CD4-positive, CD25-positive, alpha-beta regulatory T cell (primary cell): Measurements from ENCODE around the gene DEPDC1. TPM values are rescaled to one million over a fixed set of nuclear protein-coding genes. Genes with fewer than 3 reads are reported as not detected.
"Not testable (repeated sequence)": the region's sequence is repeated elsewhere in the genome, so short reads cannot be mapped to it uniquely, and the experiment has no call there.

Source experiments
- ATAC-seq, 2 donors: fragments of 150-1000 bp; cut with Tn5 transposase; one replicate each; pipeline ENCODE4 v1.10.0; 2021; ENCODE audit warnings: low read depth in 2 of 2, moderate number of reproducible peaks in 2 of 2, moderate library complexity in 1 of 2
- DNase-seq, 3 donors: peaks; one replicate each; pipeline versions ENCODE4 v3.0.0 to v3.0.0-alpha.2; 2012 to 2022; ENCODE audit warnings: mixed read lengths in 1 of 3
- H3K27ac ChIP-seq: one replicate; pipeline ENCODE4 v1.7.0; 2013; ENCODE audit warnings: mild to moderate bottlenecking, low read length; ENCODE audit not compliant: insufficient read depth, poor library complexity, severe bottlenecking
- H3K27me3 ChIP-seq: one replicate; pipeline ENCODE4 v1.7.0; 2013; ENCODE audit warnings: low read length; ENCODE audit not compliant: control insufficient read depth, insufficient read depth
- H3K36me3 ChIP-seq: one replicate; pipeline ENCODE4 v1.7.0; 2013; ENCODE audit warnings: mild to moderate bottlenecking, low read length, moderate library complexity; ENCODE audit not compliant: control insufficient read depth, insufficient read depth
- H3K4me1 ChIP-seq: 2 replicates; pipeline ENCODE4 v1.7.0; 2013; ENCODE audit warnings: mild to moderate bottlenecking, low read length; ENCODE audit not compliant: insufficient read depth, control insufficient read depth, poor library complexity, severe bottlenecking
- H3K4me3 ChIP-seq: one replicate; pipeline ENCODE4 v1.7.0; 2013; ENCODE audit warnings: low read depth, mild to moderate bottlenecking, low read length, moderate library complexity
- H3K9me3 ChIP-seq, 2 experiments: 1 replicate in 1 of 2; 2 replicates in 1 of 2; pipeline ENCODE4 v1.7.0; 2013; ENCODE audit warnings: low read length in 2 of 2, mild to moderate bottlenecking in 1 of 2, moderate library complexity in 1 of 2; ENCODE audit not compliant: control insufficient read depth in 2 of 2
- H3K27ac Mint-ChIP-seq, 3 donors: one replicate each; pipeline ENCODE4 v1.8.0; 2020 to 2022; ENCODE audit warnings: mild to moderate bottlenecking in 3 of 3, mixed read lengths in 3 of 3, moderate library complexity in 2 of 3
- H3K27me3 Mint-ChIP-seq: one replicate; pipeline ENCODE4 v1.8.0; 2022; ENCODE audit warnings: mild to moderate bottlenecking, mixed read lengths
- H3K36me3 Mint-ChIP-seq: one replicate; pipeline ENCODE4 v1.8.0; 2020; ENCODE audit warnings: mixed read lengths
- H3K4me1 Mint-ChIP-seq, 4 donors: one replicate each; pipeline ENCODE4 v1.8.0; 2020 to 2022; ENCODE audit warnings: mixed read lengths in 4 of 4, mild to moderate bottlenecking in 1 of 4
- H3K4me3 Mint-ChIP-seq, 4 donors: one replicate each; pipeline ENCODE4 v1.8.0; 2020 to 2022; ENCODE audit warnings: mild to moderate bottlenecking in 4 of 4, mixed read lengths in 4 of 4, moderate library complexity in 3 of 4
- H3K9me3 Mint-ChIP-seq, 7 donors: one replicate each; pipeline ENCODE4 v1.8.0; 2020 to 2022; ENCODE audit warnings: mixed read lengths in 7 of 7, mild to moderate bottlenecking in 3 of 7, moderate library complexity in 2 of 7
- polyA plus RNA-seq, 4 donors: library from polyadenylated mRNA; unstranded; fragments of 300-500 nt; fragmentation: Illumina TruSeq; gene quantifications; one replicate each; pipeline ENCODE4 v1.2.3, GENCODE V29; 2021
- total RNA-seq: library from RNA; stranded (reverse); gene quantifications from one replicate; pipeline ENCODE4 v1.2.3, GENCODE V29; 2022

Gene DEPDC1
- total and polyA plus RNA-seq, 5 donors from 2014 or later, result 0.39 to 1.1 (median 0.90) TPM; not detected in 1

GRCh38 chr1:68492255-68492654 is 4.6 kb downstream of the DEPDC1 start:
- not testable (repeated sequence) for H3K4me3 Mint-ChIP-seq, H3K9me3 ChIP-seq, H3K36me3 Mint-ChIP-seq, DNase-seq, H3K4me3 ChIP-seq, ATAC-seq, H3K27me3 Mint-ChIP-seq, H3K27me3 ChIP-seq, H3K27ac ChIP-seq, H3K9me3 Mint-ChIP-seq, H3K36me3 ChIP-seq
- H3K27ac Mint-ChIP-seq, result peak overlapping the region in 1 of 3 donors; percentile 60
- H3K4me1 Mint-ChIP-seq, result peaks cover 5 to 44% (median 23%) of the 10 kb centered on the region in 4 donors
- H3K4me1 ChIP-seq, result peaks cover 16% of the 10 kb centered on the region

GRCh38 chr1:68490046-68490651 is 6.7 kb downstream of the DEPDC1 start:
- no peak for ATAC-seq
- Mint-ChIP-seq H3K4me3 (no peak overlapping the region), H3K27me3 (no peaks in the 10 kb centered on the region), H3K36me3 (no peaks in the 10 kb centered on the region), H3K9me3 (peaks cover 0 to 3% (median 0%) of the 10 kb centered on the region in 7 donors), H3K4me1 (peaks cover 5 to 35% (median 17%) of the 10 kb centered on the region in 4 donors), H3K27ac (no peak overlapping the region)
- Histone ChIP-seq H3K4me1 (no peaks in the 10 kb centered on the region), H3K36me3 (no peaks in the 10 kb centered on the region), H3K27me3 (no peaks in the 10 kb centered on the region), H3K27ac (no peak overlapping the region), H3K9me3 (no peaks in the 10 kb centered on the region), H3K4me3 (no peak overlapping the region)
- DNase-seq, result no peak

GRCh38 chr1:68485431-68486022 is 11.4 kb downstream of the DEPDC1 start:
- no peaks in the 10 kb centered on the region for H3K27me3 Mint-ChIP-seq
- no peaks in the 10 kb centered on the region for H3K36me3 Mint-ChIP-seq
- no peak overlapping the region for H3K4me3 ChIP-seq
- H3K9me3 Mint-ChIP-seq, result peaks cover 0 to 3% (median 0%) of the 10 kb centered on the region in 7 donors
- H3K4me1 ChIP-seq, result no peaks in the 10 kb centered on the region
- peaks cover 0 to 31% (median 9%) of the 10 kb centered on the region in 4 donors for H3K4me1 Mint-ChIP-seq
- no peak overlapping the region for H3K4me3 Mint-ChIP-seq
- no peak for ATAC-seq
- no peaks in the 10 kb centered on the region for H3K9me3 ChIP-seq
- no peaks in the 10 kb centered on the region for H3K36me3 ChIP-seq
- DNase-seq, result no peak
- H3K27ac ChIP-seq, result no peak overlapping the region
- H3K27ac Mint-ChIP-seq, result no peak overlapping the region
- no peaks in the 10 kb centered on the region for H3K27me3 ChIP-seq

- no peak for DNase-seq
- H3K9me3 ChIP-seq, result no peaks in the 10 kb centered on the region
- no peak for ATAC-seq
- H3K4me3 Mint-ChIP-seq, result no peak overlapping the region
- peaks cover 0 to 31% (median 9%) of the 10 kb centered on the region in 4 donors for H3K4me1 Mint-ChIP-seq
- H3K36me3 ChIP-seq, result no peaks in the 10 kb centered on the region
- H3K36me3 Mint-ChIP-seq, result no peaks in the 10 kb centered on the region
- H3K27me3 ChIP-seq, result no peaks in the 10 kb centered on the region
- H3K27me3 Mint-ChIP-seq, result no peaks in the 10 kb centered on the region
- no peak overlapping the region for H3K4me3 ChIP-seq
- H3K4me1 ChIP-seq, result no peaks in the 10 kb centered on the region
- no peak overlapping the region for H3K27ac ChIP-seq
- H3K27ac Mint-ChIP-seq, result no peak overlapping the region
- H3K9me3 Mint-ChIP-seq, result no peaks in the 10 kb centered on the region
These were observed 12.3 kb downstream of the DEPDC1 start for GRCh38 chr1:68484618-68485017.

GRCh38 chr1:68481041-68481440 is 15.8 kb downstream of the DEPDC1 start:
- Mint-ChIP-seq H3K4me3 (no peak overlapping the region), H3K27me3 (no peaks in the 10 kb centered on the region), H3K4me1 (peaks cover 0 to 13% (median under 1%) of the 10 kb centered on the region in 4 donors), H3K27ac (no peak overlapping the region), H3K9me3 (peaks cover 0 to 1% (median 0%) of the 10 kb centered on the region in 7 donors), H3K36me3 (no peaks in the 10 kb centered on the region)
- no peaks in the 10 kb centered on the region for H3K36me3 ChIP-seq
- no peak overlapping the region for H3K4me3 ChIP-seq
- H3K27ac ChIP-seq, result no peak overlapping the region
- no peaks in the 10 kb centered on the region for H3K4me1 ChIP-seq
- no peaks in the 10 kb centered on the region for H3K27me3 ChIP-seq
- DNase-seq (no peak), ATAC-seq (no peak)
- H3K9me3 ChIP-seq, result no peaks in the 10 kb centered on the region

GRCh38 chr1:68479501-68479900 is 17.4 kb downstream of the DEPDC1 start:
- DNase-seq (no peak), ATAC-seq (no peak)
- H3K4me3 Mint-ChIP-seq, result no peak overlapping the region
- peaks cover 0 to 12% (median 0%) of the 10 kb centered on the region in 4 donors for H3K4me1 Mint-ChIP-seq
- no peaks in the 10 kb centered on the region for H3K27me3 Mint-ChIP-seq
- peaks cover 0 to 1% (median 0%) of the 10 kb centered on the region in 7 donors for H3K9me3 Mint-ChIP-seq
- no peak overlapping the region for H3K27ac Mint-ChIP-seq
- H3K9me3 ChIP-seq, result no peaks in the 10 kb centered on the region
- no peak overlapping the region for H3K4me3 ChIP-seq
- no peaks in the 10 kb centered on the region for H3K27me3 ChIP-seq
- H3K36me3 ChIP-seq, result no peaks in the 10 kb centered on the region
- H3K4me1 ChIP-seq, result no peaks in the 10 kb centered on the region
- no peak overlapping the region for H3K27ac ChIP-seq
- no peaks in the 10 kb centered on the region for H3K36me3 Mint-ChIP-seq

- H3K27ac ChIP-seq, result no peak overlapping the region
- peaks cover 0 to 1% (median 0%) of the 10 kb centered on the region in 7 donors for H3K9me3 Mint-ChIP-seq
- no peak for DNase-seq
- H3K9me3 ChIP-seq, result no peaks in the 10 kb centered on the region
- H3K36me3 ChIP-seq, result no peaks in the 10 kb centered on the region
- H3K27ac Mint-ChIP-seq, result no peak overlapping the region
- no peaks in the 10 kb centered on the region for H3K27me3 ChIP-seq
- H3K4me3 ChIP-seq, result no peak overlapping the region
- no peak overlapping the region for H3K4me3 Mint-ChIP-seq
- ATAC-seq, result no peak
- H3K4me1 Mint-ChIP-seq, result peaks cover 0 to 12% (median 0%) of the 10 kb centered on the region in 4 donors
- H3K4me1 ChIP-seq, result no peaks in the 10 kb centered on the region
- no peaks in the 10 kb centered on the region for H3K27me3 Mint-ChIP-seq
- H3K36me3 Mint-ChIP-seq, result no peaks in the 10 kb centered on the region
These were observed 18.2 kb downstream of the DEPDC1 start for GRCh38 chr1:68478662-68479061.

- not testable (repeated sequence) for H3K9me3 Mint-ChIP-seq
These were observed 20.3 kb downstream of the DEPDC1 start for GRCh38 chr1:68476626-68477025.

More at GRCh38 chr1:68476626-68477025, 20.3 kb downstream of the DEPDC1 start:
- not testable (repeated sequence) for H3K4me3 Mint-ChIP-seq, H3K36me3 Mint-ChIP-seq, DNase-seq, H3K27me3 Mint-ChIP-seq, H3K4me1 ChIP-seq, H3K9me3 ChIP-seq, H3K27ac Mint-ChIP-seq, ATAC-seq, H3K27me3 ChIP-seq, H3K4me3 ChIP-seq, H3K36me3 ChIP-seq, H3K27ac ChIP-seq
- peaks cover 0 to 13% (median 0%) of the 10 kb centered on the region in 4 donors for H3K4me1 Mint-ChIP-seq
